Breast epithelium (tissue), 3 donors: Measurements from ENCODE around the gene GNAO1.

Experiments
- CTCF ChIP-seq, 3 donors: fragments of 450-650 bp; IDR thresholded peaks; one replicate each; pipeline ENCODE4 v1.5.1; 2016 to 2017; ENCODE audit warnings: antibody characterized with exemption in 3 of 3, mild to moderate bottlenecking in 3 of 3, moderate library complexity in 3 of 3
- POLR2A ChIP-seq: fragments of 450-650 bp; IDR thresholded peaks from one replicate; pipeline ENCODE4 v1.6.1; 2016; ENCODE audit warnings: antibody characterized with exemption, mild to moderate bottlenecking, moderate library complexity

DNA sequence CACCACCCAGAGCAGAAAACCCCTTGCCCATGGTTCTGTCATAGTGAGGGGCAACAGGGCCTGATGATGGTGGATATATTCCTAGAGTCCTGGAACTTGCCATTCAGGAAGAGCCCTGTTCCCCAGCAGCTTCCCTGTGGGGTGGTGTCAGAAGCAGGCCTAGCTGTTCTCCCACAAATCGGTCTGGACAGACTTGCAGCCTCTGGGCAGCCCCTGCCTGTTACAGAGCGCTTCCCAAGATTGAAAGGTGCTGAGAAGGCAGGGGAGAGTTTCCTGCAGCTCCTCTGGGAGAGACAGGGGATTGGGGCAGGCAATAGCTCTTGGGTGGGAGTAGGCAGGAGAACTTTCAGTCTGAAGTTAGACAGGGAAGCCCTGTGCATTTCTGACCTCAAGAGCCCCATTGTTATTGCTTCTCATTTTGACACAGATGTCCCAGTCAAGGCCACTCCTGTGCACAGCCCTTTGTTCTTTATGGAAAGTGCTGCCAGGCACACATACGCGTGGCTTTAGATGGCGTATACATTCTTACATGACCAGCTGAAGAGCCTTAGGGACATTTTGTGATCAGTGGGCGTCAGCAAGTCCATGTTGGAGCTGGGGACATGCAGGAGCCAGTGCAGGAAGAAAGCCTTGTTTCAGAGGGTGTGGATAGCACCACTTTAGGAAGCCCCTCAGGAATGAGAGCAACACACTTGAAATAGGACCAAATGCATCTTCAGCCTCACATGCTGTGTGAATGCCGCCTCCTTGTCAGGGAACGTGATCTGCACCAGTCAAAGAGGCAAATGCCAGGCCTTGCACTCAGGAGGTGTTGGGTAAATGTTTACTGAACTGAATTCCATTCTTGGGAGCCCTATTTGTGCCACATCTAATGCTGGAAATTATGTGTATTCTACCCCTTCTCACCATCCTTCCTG is 67.5 kb downstream of the GNAO1 start:
- TF ChIP-seq CTCF (IDR thresholded peaks at IDR 0.05) (no peak), POLR2A (no peak)
